OCI-LY3 (cell line): ENCODE measurements around the gene ACTR1A.

Experiments used
- H2AFZ ChIP-seq: fragments of 200-600, 300-600 bp; shearing (Covaris generic); 2 replicates; pipeline ENCODE4 v1.6.0; 2014; ENCODE audit warnings: antibody characterized with exemption, low read depth, low read length
- H3K27ac ChIP-seq: fragments of 200-600, 300-600 bp; sonication (generic); 2 replicates; pipeline ENCODE4 v1.5.1; 2014; ENCODE audit warnings: mild to moderate bottlenecking, low read length, moderate library complexity, mixed read lengths
- H3K27me3 ChIP-seq: fragments of 200-600, 300-600 bp; sonication (generic); 2 replicates; pipeline ENCODE4 v1.6.1; 2014; ENCODE audit warnings: low read depth, low read length, mixed read lengths
- H3K36me3 ChIP-seq: fragments of 200-600, 300-600 bp; sonication (generic); replicated peaks from 2 replicates; pipeline ENCODE3; 2014; ENCODE audit warnings: low read depth, low read length, mixed read lengths
- H3K4me1 ChIP-seq: fragments of 300-600, 200-600 bp; sonication (generic); 2 replicates; pipeline ENCODE4 v1.6.1; 2014; ENCODE audit warnings: low read length, mixed read lengths
- H3K4me2 ChIP-seq: fragments of 200-600, 300-600 bp; sonication (generic); 2 replicates; pipeline ENCODE4 v1.6.1; 2014; ENCODE audit warnings: low read length, mixed read lengths
- H3K4me3 ChIP-seq: fragments of 300-600, 200-600 bp; sonication (generic); 2 replicates; pipeline ENCODE4 v1.5.1; 2014; ENCODE audit warnings: antibody characterized with exemption, mild to moderate bottlenecking, low read length, moderate library complexity
- H3K79me2 ChIP-seq: fragments of 300-600, 200-600 bp; shearing (Covaris generic); 2 replicates; pipeline ENCODE4 v1.6.1; 2014; ENCODE audit warnings: mild to moderate bottlenecking, low read length, mixed read lengths
- H3K9ac ChIP-seq: fragments of 300-600, 200-600 bp; shearing (Covaris generic); 2 replicates; pipeline ENCODE4 v1.6.0; 2014; ENCODE audit warnings: mild to moderate bottlenecking, low read length, moderate library complexity
- H3K9me3 ChIP-seq: fragments of 200-600, 300-600 bp; shearing (Covaris generic); 2 replicates; pipeline ENCODE4 v1.6.1; 2014; ENCODE audit warnings: low read length, mixed read lengths; ENCODE audit not compliant: insufficient read depth
- H4K20me1 ChIP-seq: fragments of 200-600, 300-600 bp; sonication (generic); 2 replicates; pipeline ENCODE4 v1.6.1; 2016; ENCODE audit warnings: low read length, mixed read lengths; ENCODE audit not compliant: insufficient read depth
- EZH2phosphoT487 ChIP-seq: fragments of 200-600 bp; shearing (Covaris generic); IDR thresholded peaks from 2 replicates; pipeline ENCODE4 v1.6.1; 2018; ENCODE audit warnings: antibody characterized with exemption, mixed run types, low read depth
- TF ChIP-seq, protein P1 (sequence below): fragments of 200-600, 300-600 bp; sonication (generic); IDR thresholded peaks from 2 replicates; pipeline ENCODE4 v1.5.1; 2014; ENCODE audit warnings: antibody characterized with exemption, low read length, low read depth

Gene ACTR1A

DNA sequence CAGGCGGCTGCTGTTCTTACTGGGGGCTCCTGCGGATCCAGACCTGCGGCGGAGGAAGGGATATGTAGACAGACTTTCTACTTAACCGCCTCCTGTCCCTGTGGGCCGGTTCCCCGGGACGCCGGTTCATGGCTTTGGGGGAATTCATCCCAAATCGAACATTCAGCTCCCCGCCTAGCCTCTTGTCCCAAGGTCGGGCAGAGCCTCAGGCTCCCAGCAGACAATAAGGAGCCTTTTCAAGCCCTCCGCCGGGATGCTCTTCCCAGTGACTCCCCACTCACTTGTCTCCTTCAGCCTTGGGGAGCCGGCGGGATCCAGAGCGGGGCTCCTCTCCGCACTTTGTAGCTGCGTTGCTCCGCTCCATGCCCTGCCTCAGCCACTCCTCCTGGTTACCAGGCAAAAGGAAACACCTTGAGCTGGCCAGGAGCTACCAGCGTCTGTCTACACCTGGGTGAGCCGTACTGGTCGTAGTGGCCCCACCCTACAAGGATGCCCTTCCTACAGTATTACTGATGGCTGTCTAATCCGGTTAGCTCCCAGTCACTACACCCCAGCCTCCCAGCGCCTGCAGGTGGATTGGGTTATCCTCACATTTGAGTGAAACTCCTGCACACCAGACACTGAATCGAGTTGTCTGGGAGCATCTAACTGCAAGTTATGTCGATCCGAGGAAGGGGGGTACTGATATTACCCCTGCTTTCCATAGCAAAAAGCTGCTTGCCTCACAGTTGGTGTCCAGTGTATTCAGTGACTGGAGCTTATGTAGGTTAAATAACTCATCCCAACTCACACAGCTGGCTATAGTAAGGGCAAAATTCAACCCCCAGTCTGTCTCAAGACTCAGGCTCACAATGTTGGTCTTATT is 51.2 kb downstream of the ACTR1A start, which contains the start of gene C10orf95:
Gene C10orf95, minus strand, starts transcription at position 439 of the 865 bp plus-strand sequence. CDS start 450 bp downstream, outside the sequence.
- no peaks in the 10 kb centered on the region for H3K27me3 ChIP-seq
- no peaks in the 10 kb centered on the region for H3K9me3 ChIP-seq
- TF ChIP-seq, protein P1, sequence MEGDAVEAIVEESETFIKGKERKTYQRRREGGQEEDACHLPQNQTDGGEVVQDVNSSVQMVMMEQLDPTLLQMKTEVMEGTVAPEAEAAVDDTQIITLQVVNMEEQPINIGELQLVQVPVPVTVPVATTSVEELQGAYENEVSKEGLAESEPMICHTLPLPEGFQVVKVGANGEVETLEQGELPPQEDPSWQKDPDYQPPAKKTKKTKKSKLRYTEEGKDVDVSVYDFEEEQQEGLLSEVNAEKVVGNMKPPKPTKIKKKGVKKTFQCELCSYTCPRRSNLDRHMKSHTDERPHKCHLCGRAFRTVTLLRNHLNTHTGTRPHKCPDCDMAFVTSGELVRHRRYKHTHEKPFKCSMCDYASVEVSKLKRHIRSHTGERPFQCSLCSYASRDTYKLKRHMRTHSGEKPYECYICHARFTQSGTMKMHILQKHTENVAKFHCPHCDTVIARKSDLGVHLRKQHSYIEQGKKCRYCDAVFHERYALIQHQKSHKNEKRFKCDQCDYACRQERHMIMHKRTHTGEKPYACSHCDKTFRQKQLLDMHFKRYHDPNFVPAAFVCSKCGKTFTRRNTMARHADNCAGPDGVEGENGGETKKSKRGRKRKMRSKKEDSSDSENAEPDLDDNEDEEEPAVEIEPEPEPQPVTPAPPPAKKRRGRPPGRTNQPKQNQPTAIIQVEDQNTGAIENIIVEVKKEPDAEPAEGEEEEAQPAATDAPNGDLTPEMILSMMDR, result no peak
- TF ChIP-seq EZH2phosphoT487, result no peak
- H3K79me2 ChIP-seq, result peaks cover 17% of the 10 kb centered on the region
- peaks cover 10% of the 10 kb centered on the region for H3K36me3 ChIP-seq
- peak within 1 kb of the TSS; percentile 90 for H3K9ac ChIP-seq
- H3K4me2 ChIP-seq, result peak within 1 kb of the TSS; percentile 93
- H3K4me1 ChIP-seq, result peaks cover 19% of the 10 kb centered on the region
- peak within 1 kb of the TSS; percentile 94 for H3K4me3 ChIP-seq
- no peak within 1 kb of the TSS for H2AFZ ChIP-seq
- 0 out of 2 replicates have a peak, but pooled peaks cover 3% of the 10 kb centered on the region for H4K20me1 ChIP-seq
- H3K27ac ChIP-seq, result peak within 1 kb of the TSS; percentile 77

DNA sequence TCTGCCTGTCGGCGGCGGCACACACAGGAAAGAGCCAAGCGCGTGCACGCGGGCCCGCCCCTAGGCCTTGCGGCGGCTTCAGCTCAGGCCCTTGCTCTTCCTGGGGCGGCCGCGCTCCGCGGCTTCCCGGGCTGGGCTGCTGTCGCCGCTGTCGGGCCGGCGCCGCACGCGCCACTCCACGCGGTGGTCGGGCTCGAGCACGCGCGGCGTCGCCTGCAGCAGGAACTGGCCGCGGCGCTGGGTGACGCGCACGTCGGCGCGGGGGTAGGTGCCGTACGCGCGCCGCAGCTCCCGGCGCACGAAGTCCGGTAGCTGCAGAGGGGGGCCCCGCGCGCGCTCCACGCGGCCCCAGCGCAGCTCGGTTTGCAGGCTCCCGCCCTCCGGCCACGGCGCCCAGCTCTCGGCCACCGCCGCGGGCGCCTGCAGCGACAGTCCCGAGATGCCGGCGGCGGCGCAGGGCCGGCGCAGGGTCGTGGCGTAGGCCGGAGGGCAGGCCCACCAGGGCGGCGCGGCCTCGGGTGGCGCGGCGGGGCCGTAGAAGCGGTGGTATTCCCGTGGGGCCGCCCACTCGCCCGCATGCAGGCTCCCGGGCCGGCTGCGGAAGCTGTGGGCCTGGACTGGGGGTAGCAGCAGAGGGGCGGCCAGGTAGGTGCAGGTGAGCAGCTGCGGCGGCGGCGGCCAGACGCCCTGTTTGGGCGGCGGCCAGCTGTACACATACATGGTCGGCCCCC is 52.0 kb downstream of the ACTR1A start:
- Histone ChIP-seq H3K79me2 (peaks cover 17% of the 10 kb centered on the region), H3K4me2 (peak overlapping the region; percentile 93), H3K4me3 (peak overlapping the region; percentile 94), H3K9me3 (no peaks in the 10 kb centered on the region), H3K27me3 (no peaks in the 10 kb centered on the region), H3K9ac (peak overlapping the region; percentile 90), H4K20me1 (0 out of 2 replicates have a peak, but pooled peaks cover 3% of the 10 kb centered on the region), H3K27ac (peak overlapping the region; percentile 77), H3K36me3 (peaks cover 10% of the 10 kb centered on the region), H3K4me1 (peaks cover 19% of the 10 kb centered on the region), H2AFZ (no peak overlapping the region)
- TF ChIP-seq EZH2phosphoT487, result no peak
- TF ChIP-seq, protein P1, result no peak

DNA sequence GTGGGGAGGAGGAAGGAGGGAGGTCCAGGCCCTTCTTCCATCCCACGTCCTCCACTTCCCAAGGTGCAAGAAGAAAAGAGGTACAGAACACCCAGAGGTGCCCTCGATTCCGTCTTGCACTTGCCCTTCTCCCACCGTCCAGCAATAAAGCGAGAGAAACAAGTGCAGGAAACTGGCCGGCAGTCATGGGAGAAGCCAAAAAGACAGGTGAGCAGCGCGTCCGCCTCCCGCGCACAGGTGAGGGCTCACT is 52.5 kb downstream of the ACTR1A start:
- peaks cover 17% of the 10 kb centered on the region for H3K79me2 ChIP-seq
- no peak for TF ChIP-seq EZH2phosphoT487
- TF ChIP-seq, protein P1, result no peak
- H3K36me3 ChIP-seq, result peaks cover 10% of the 10 kb centered on the region
- peak overlapping the region; percentile 94 for H3K4me3 ChIP-seq
- no peaks in the 10 kb centered on the region for H3K27me3 ChIP-seq
- H3K9ac ChIP-seq, result peak overlapping the region; percentile 90
- H4K20me1 ChIP-seq, result 0 out of 2 replicates have a peak, but pooled peaks cover 3% of the 10 kb centered on the region
- peak overlapping the region; percentile 77 for H3K27ac ChIP-seq
- H2AFZ ChIP-seq, result no peak overlapping the region
- no peaks in the 10 kb centered on the region for H3K9me3 ChIP-seq
- H3K4me2 ChIP-seq, result peak overlapping the region; percentile 84
- peaks cover 19% of the 10 kb centered on the region for H3K4me1 ChIP-seq
